B cell (primary cell): ENCODE results near the gene ALX3. TPM values are rescaled to one million over a fixed set of nuclear protein-coding genes. Genes with fewer than 3 reads are reported as not detected.
A peak's percentile ranks its signal among the peaks of the same experiment; 100 is the strongest.

Experiments
- ATAC-seq: fragments of 200-7000 bp; cut with Tn5 transposase; one replicate; pipeline ENCODE4 v1.10.0; 2021; ENCODE audit warnings: low read depth, mild to moderate bottlenecking, moderate number of reproducible peaks, moderate library complexity
- CTCF ChIA-PET: fragments of 350-600 bp; sonication (Branson Sonifier 250); formaldehyde crosslinking; loops from one replicate; lab custom pipeline; 2021; ENCODE audit warnings: antibody characterized with exemption, inconsistent platforms; lab: Charles Lee
- POLR2A ChIA-PET: fragments of 350-600 bp; sonication (Branson Sonifier 250); formaldehyde crosslinking; loops from one replicate; lab custom pipeline; 2021; ENCODE audit warnings: antibody characterized with exemption; lab: Charles Lee
- DNase-seq: peaks from one replicate; pipeline ENCODE4 v3.0.0; 2013
- H2AFZ ChIP-seq: 2 replicates; pipeline ENCODE4 v1.6.1; 2012; ENCODE audit warnings: mild to moderate bottlenecking, low read depth, low read length; ENCODE audit not compliant: insufficient read depth, poor library complexity, severe bottlenecking
- H3K27ac ChIP-seq, 2 donors: 1 replicate in 1 of 2; 2 replicates in 1 of 2; pipeline ENCODE4 v1.5.1; 2012 to 2013; ENCODE audit warnings: low read length in 2 of 2, mild to moderate bottlenecking in 2 of 2, moderate library complexity in 1 of 2
- H3K27me3 ChIP-seq, 4 experiments: fragments of 200-600 bp in 1 of 4; sonication (generic) in 1 of 4; replicated peaks in 1 of 4; 1 replicate in 2 of 4; 2 replicates in 2 of 4; pipeline versions ENCODE4 v1.6.1 to v1.7.0; 2013 to 2016; ENCODE audit warnings: low read length in 3 of 4, mild to moderate bottlenecking in 2 of 4, mixed read lengths in 1 of 4, moderate library complexity in 1 of 4; ENCODE audit not compliant: insufficient read depth in 4 of 4, control insufficient read depth in 3 of 4; ENCODE audit errors: control extremely low read depth in 1 of 4
- H3K36me3 ChIP-seq, 2 experiments: replicated peaks in 1 of 2; 1 replicate in 1 of 2; 2 replicates in 1 of 2; pipeline versions ENCODE4 v1.6.1 to v1.7.1; 2013; ENCODE audit warnings: low read length in 1 of 2; ENCODE audit not compliant: insufficient read depth in 2 of 2, control insufficient read depth in 1 of 2; ENCODE audit errors: control extremely low read depth in 1 of 2, extremely low read depth in 1 of 2
- H3K4me1 ChIP-seq, 2 donors: fragments of 200-600 bp in 1 of 2; sonication (generic) in 1 of 2; 1 replicate in 1 of 2; 2 replicates in 1 of 2; pipeline versions ENCODE4 v1.5.1 to v1.6.1; 2013 to 2017; ENCODE audit warnings: low read length in 2 of 2; ENCODE audit not compliant: control insufficient read depth in 2 of 2, insufficient read depth in 2 of 2
- H3K4me2 ChIP-seq: replicated peaks from 2 replicates; pipeline ENCODE3; 2012; ENCODE audit warnings: mild to moderate bottlenecking, low read depth, low read length; ENCODE audit not compliant: poor library complexity, severe bottlenecking
- H3K4me3 ChIP-seq, 5 experiments: fragments of 200-600 bp in 1 of 5; sonication (generic) in 1 of 5; 1 replicate in 3 of 5; 2 replicates in 2 of 5; pipeline versions ENCODE4 v1.5.1 to v1.7.0; 2011 to 2016; ENCODE audit warnings: low read length in 4 of 5, mild to moderate bottlenecking in 4 of 5, low read depth in 2 of 5, control low read depth in 1 of 5, moderate library complexity in 1 of 5; ENCODE audit not compliant: insufficient read depth in 1 of 5; ENCODE audit errors: control extremely low read depth in 1 of 5, extremely low read depth in 1 of 5
- H3K79me2 ChIP-seq: fragments of 200-600 bp; sonication (generic); one replicate; pipeline ENCODE4 v1.6.0; 2016; ENCODE audit warnings: low read length; ENCODE audit not compliant: control insufficient read depth, insufficient read depth
- H3K9ac ChIP-seq: fragments of 200-600 bp; sonication (generic); 2 replicates; pipeline ENCODE4 v1.6.1; 2017; ENCODE audit warnings: mild to moderate bottlenecking, low read length, moderate library complexity
- H3K9me3 ChIP-seq, 3 donors: one replicate each; pipeline versions ENCODE4 v1.6.1 to v1.7.1; 2013; ENCODE audit warnings: low read length in 2 of 3; ENCODE audit not compliant: control insufficient read depth in 2 of 3, insufficient read depth in 1 of 3; ENCODE audit errors: control extremely low read depth in 1 of 3
- H4K20me1 ChIP-seq: 2 replicates; pipeline ENCODE4 v1.6.0; 2012; ENCODE audit warnings: mild to moderate bottlenecking, low read length; ENCODE audit not compliant: insufficient read depth, control insufficient read depth, poor library complexity, severe bottlenecking
- H3K27ac Mint-ChIP-seq: one replicate; pipeline ENCODE4 v1.8.0; 2021; ENCODE audit warnings: mixed read lengths
- H3K27me3 Mint-ChIP-seq: one replicate; pipeline ENCODE4 v1.8.0; 2021; ENCODE audit warnings: mixed read lengths
- H3K4me1 Mint-ChIP-seq: one replicate; pipeline ENCODE4 v1.8.0; 2021; ENCODE audit warnings: mixed read lengths
- H3K4me3 Mint-ChIP-seq: one replicate; pipeline ENCODE4 v1.8.0; 2021; ENCODE audit warnings: mixed read lengths
- H3K9me3 Mint-ChIP-seq: one replicate; pipeline ENCODE4 v1.8.0; 2022; ENCODE audit warnings: mixed read lengths; ENCODE audit not compliant: insufficient read depth
- EZH2 ChIP-seq: IDR thresholded peaks from 2 replicates; pipeline ENCODE4 v1.6.1; 2012; ENCODE audit warnings: borderline replicate concordance, low read depth, mild to moderate bottlenecking, moderate library complexity, low read length; ENCODE audit not compliant: insufficient read depth, poor library complexity, severe bottlenecking
- WGBS: methylation state at CpG from one replicate; pipeline ENCODE4 v1.1.5; 2013; ENCODE audit warnings: missing lambda C conversion rate; ENCODE audit not compliant: insufficient coverage; 5-methylcytosine and 5-hydroxymethylcytosine counted together
- intact Hi-C: fragments of 100-400 bp; cut with micrococcal nuclease; formaldehyde crosslinking; loops from one replicate; pipeline ENCODE4 v1.10.0; 2022
- polyA plus RNA-seq: library from polyadenylated mRNA; depleted of rRNA; stranded (reverse); fragments of >200 nt; gene quantifications from 2 replicates; pipeline ENCODE4 v1.2.3, GENCODE V29; 2012
- total RNA-seq, 2 donors: library from RNA; stranded (reverse); fragments of 120-200 nt in 1 of 2; gene quantifications; 1 replicate in 1 of 2; 2 replicates in 1 of 2; pipeline versions ENCODE4 v1.2.3 to v1.2.4, GENCODE V29; 2013 to 2022
- TF ChIP-seq, protein P1 (sequence below): fragments of 200-600 bp; IDR thresholded peaks from one replicate; pipeline ENCODE4 v1.8.0; 2022; ENCODE audit warnings: antibody characterized with exemption, mild to moderate bottlenecking

Gene ALX3
- total and polyA plus RNA-seq, 2 donors (not counting 1 experiment from before 2014, with no cell fraction given), result not detected

DNA sequence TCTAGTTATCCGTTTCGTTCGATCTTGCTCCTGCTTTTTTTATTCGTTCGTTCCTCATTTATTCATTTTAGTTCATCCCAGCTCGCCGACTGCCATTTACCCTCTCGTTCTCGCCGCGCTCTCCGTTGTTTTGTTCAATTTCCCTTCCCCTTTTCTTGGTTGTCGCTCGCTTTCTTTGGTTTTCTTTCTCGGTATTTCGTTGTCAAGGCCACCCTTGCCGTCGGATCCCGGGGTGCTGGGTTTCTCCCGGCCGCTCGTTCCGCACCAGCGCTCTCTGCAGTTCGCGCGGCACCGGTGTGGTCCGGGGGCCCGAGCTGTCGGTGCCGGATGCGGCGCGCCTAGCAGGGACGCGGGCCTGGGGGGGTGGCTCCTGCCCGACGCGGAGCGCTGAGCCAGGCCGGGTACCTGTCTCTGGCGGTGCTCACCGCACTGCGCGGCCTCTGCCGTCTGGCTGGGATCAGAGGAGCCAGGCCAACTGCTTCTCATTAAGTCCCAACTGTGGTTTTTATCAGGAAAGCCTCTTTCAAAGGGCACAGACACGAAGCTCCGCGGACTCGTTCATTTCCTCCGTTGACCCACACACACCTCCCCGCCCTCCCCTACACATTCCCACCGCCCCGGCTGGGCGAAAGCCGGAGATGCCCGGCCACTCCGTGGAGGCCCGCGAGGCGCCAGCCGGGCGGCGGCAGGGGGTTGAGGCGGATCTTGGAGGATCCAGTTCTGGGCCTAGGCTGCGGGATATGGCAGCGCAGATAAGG is 1.6 kb downstream of the ALX3 start:
- TF ChIP-seq, protein P1, sequence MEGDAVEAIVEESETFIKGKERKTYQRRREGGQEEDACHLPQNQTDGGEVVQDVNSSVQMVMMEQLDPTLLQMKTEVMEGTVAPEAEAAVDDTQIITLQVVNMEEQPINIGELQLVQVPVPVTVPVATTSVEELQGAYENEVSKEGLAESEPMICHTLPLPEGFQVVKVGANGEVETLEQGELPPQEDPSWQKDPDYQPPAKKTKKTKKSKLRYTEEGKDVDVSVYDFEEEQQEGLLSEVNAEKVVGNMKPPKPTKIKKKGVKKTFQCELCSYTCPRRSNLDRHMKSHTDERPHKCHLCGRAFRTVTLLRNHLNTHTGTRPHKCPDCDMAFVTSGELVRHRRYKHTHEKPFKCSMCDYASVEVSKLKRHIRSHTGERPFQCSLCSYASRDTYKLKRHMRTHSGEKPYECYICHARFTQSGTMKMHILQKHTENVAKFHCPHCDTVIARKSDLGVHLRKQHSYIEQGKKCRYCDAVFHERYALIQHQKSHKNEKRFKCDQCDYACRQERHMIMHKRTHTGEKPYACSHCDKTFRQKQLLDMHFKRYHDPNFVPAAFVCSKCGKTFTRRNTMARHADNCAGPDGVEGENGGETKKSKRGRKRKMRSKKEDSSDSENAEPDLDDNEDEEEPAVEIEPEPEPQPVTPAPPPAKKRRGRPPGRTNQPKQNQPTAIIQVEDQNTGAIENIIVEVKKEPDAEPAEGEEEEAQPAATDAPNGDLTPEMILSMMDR, result no peak
- peak; percentile 72 for TF ChIP-seq EZH2
- Histone ChIP-seq H3K27me3 (peaks cover 0 to 64% (median 44%) of the 10 kb centered on the region in 4 experiments), H4K20me1 (peaks cover 4% of the 10 kb centered on the region), H3K9ac (peak overlapping the region; percentile 35), H2AFZ (peak overlapping the region; percentile 53), H3K4me3 (peak overlapping the region; percentile 9 to 61 (median 47)), H3K9me3 (peaks cover 0 to 35% (median 0%) of the 10 kb centered on the region in 3 donors), H3K36me3 (no peaks in the 10 kb centered on the region), H3K4me1 (peaks cover 34 to 40% of the 10 kb centered on the region in 2 donors), H3K79me2 (no peaks in the 10 kb centered on the region), H3K27ac (no peak overlapping the region), H3K4me2 (peak overlapping the region; percentile 81)
- peak; percentile 78 for DNase-seq
- CTCF ChIA-PET, result interaction anchor here (0.5 to 1.4 kb wide), 3 partner anchors 9 to 19 kb away, joined by 3 to 4 read pairs (median 4); no protein-coding TSS in a partner anchor
- POLR2A ChIA-PET, result interaction anchor here (1.4 kb wide), 1 partner anchor 10 kb away, joined by 6 read pairs; no protein-coding TSS in a partner anchor
- peak; percentile 47 for ATAC-seq
- intact Hi-C loops, result loop anchor here (2.0 kb wide), 1 partner anchor 14 kb away; no protein-coding TSS in a partner anchor
- Mint-ChIP-seq H3K27ac (peak overlapping the region; percentile 71), H3K9me3 (no peaks in the 10 kb centered on the region), H3K4me3 (peak overlapping the region; percentile 94), H3K27me3 (peaks cover 62% of the 10 kb centered on the region), H3K4me1 (peaks cover 25% of the 10 kb centered on the region)
- WGBS, result 6% methylated on average over 67 of the region's 68 CpGs
